ENCODE measurements around the gene CCDC174.

Gene CCDC174

GRCh38 chr3:14719006-14719405, 67.4 kb downstream of the CCDC174 start:
- Histone ChIP-seq H3K27me3 (ENCODE audit: insufficient read depth, low read depth) (no peaks in the 10 kb centered on the region), H3K79me2 (ENCODE audit: insufficient read depth, low read depth) (no peaks in the 10 kb centered on the region), H4K20me1 (ENCODE audit: insufficient read depth) (no peaks in the 10 kb centered on the region), H2AFZ (ENCODE audit: low read depth) (no peak overlapping the region), H3K4me2 (no peak overlapping the region), H3K4me1 (ENCODE audit: low read depth, poor library complexity, severe bottlenecking) (no peaks in the 10 kb centered on the region), H3K4me3 (IDR thresholded peaks at IDR 0.05; ENCODE audit: insufficient read depth, low read depth, low read length) (no peak overlapping the region), H3K27ac (no peak overlapping the region), H3K36me3 (ENCODE audit: insufficient read depth) (no peaks in the 10 kb centered on the region), H3K9ac (no peak overlapping the region)
- no peak for TF ChIP-seq CTCF (conservative IDR thresholded peaks at IDR 0.05; ENCODE audit: low read depth, low read length)

GRCh38 chr3:14721126-14721864, 69.7 kb downstream of the CCDC174 start:
- no peak overlapping the region for H3K27ac ChIP-seq
- no peaks in the 10 kb centered on the region for H3K79me2 ChIP-seq (ENCODE audit: insufficient read depth, low read depth)
- H3K9ac ChIP-seq, result no peak overlapping the region
- H3K4me2 ChIP-seq, result no peak overlapping the region
- no peaks in the 10 kb centered on the region for H3K4me1 ChIP-seq (ENCODE audit: low read depth, poor library complexity, severe bottlenecking)
- no peak overlapping the region for H2AFZ ChIP-seq (ENCODE audit: low read depth)
- H4K20me1 ChIP-seq (ENCODE audit: insufficient read depth), result no peaks in the 10 kb centered on the region
- TF ChIP-seq CTCF (conservative IDR thresholded peaks at IDR 0.05; ENCODE audit: low read depth, low read length), result no peak
- no peak overlapping the region for H3K4me3 ChIP-seq (IDR thresholded peaks at IDR 0.05; ENCODE audit: insufficient read depth, low read depth, low read length)
- no peaks in the 10 kb centered on the region for H3K27me3 ChIP-seq (ENCODE audit: insufficient read depth, low read depth)
- H3K36me3 ChIP-seq (ENCODE audit: insufficient read depth), result no peaks in the 10 kb centered on the region
